Transverse colon (tissue), 4 donors: ENCODE results near the gene AHDC1.

ENCODE experiments used
- POLR2AphosphoS5 ChIP-seq, 3 donors: sonication (generic); formaldehyde crosslinking; IDR thresholded peaks; one replicate each; pipeline ENCODE4 v1.6.1; 2016; ENCODE audit warnings: antibody characterized with exemption in 3 of 3
- TF ChIP-seq, protein P1 (sequence below), 5 experiments: fragments of 200-600 bp in 3 of 5; fragments of 450-650 bp in 2 of 5; sonication (generic) in 3 of 5; IDR thresholded peaks; 1 replicate in 2 of 5; 2 replicates in 3 of 5; pipeline ENCODE4 v1.5.1; 2016 to 2017; ENCODE audit warnings: antibody characterized with exemption in 5 of 5, inconsistent platforms in 3 of 5, mild to moderate bottlenecking in 2 of 5, moderate library complexity in 1 of 5

DNA sequence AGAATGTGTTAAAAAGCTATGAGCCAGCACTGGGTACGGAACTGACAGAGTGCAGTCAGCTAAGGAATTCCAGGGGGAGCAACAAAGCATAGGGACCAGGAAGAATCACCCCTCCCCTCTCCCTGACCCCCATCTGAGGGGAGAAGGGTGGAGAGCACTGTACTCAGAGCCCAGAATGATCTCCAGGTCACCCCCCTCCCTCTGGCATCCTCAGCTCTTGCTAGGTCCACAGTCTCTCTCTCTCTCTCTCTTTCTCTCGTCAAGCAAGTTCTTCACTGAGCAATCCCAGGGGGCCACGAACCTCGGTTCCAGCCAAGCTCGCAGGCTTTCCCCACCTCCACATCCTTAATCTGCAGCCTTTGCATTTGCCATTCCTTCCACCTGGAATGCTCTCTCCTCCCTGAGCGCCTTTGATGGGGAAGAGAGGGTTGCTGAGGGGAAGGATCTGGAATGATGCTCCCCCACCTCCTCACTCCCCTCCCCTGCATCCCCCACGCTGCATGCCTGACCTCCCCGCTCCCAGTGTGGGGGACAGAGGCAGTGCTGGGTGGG is 107.3 kb downstream of the AHDC1 start:
- TF ChIP-seq, protein P1, sequence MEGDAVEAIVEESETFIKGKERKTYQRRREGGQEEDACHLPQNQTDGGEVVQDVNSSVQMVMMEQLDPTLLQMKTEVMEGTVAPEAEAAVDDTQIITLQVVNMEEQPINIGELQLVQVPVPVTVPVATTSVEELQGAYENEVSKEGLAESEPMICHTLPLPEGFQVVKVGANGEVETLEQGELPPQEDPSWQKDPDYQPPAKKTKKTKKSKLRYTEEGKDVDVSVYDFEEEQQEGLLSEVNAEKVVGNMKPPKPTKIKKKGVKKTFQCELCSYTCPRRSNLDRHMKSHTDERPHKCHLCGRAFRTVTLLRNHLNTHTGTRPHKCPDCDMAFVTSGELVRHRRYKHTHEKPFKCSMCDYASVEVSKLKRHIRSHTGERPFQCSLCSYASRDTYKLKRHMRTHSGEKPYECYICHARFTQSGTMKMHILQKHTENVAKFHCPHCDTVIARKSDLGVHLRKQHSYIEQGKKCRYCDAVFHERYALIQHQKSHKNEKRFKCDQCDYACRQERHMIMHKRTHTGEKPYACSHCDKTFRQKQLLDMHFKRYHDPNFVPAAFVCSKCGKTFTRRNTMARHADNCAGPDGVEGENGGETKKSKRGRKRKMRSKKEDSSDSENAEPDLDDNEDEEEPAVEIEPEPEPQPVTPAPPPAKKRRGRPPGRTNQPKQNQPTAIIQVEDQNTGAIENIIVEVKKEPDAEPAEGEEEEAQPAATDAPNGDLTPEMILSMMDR (IDR thresholded peaks at IDR 0.05), result peak in 2 of 5 experiments; percentile 10 to 12
- no peak for TF ChIP-seq POLR2AphosphoS5 (IDR thresholded peaks at IDR 0.05)
